CD4-positive, alpha-beta T cell treated with Interferon alpha-2 for 1 hour (primary cell): ENCODE measurements around the gene BABAM2.

Experiments used
- DNase-seq, 2 donors: peaks; one replicate each; pipeline ENCODE4 v3.0.0-alpha.2; 2020 to 2022

Gene BABAM2

DNA sequence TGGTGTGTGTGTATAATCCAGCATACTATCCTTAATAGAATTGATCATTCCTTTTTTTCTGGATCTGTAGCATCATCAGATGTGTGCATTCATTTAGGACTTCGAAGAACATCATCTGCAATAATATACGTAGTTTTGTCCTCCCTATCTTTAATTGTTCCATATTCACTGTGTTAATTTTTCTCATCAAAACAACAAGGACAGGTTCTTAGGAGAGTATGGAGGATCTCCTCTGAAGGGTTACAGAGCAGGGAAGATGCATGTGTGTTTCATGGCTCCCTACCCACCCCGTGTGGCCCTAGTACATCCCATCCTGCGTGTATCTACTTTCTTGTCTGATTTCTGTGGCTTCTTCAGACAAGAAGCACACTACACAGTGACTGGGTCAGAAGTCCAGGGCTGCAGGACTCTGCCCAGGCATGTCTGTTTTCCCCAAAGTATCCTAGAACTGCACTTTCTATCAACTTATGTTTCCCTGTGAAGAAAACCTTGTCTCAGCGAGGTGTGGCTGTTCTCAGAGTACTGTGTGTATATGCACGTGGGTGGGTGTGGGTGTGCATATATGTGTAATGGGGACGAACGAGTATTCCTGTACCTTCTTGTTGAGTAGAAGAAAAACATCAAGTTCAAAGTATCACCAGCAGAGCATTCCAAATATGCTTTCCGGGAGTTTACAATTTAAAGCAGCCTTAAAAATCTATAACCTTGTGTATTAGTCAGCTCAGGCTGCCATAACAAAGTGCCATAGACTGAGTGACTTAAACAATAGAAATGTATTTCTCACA is 281.8 kb downstream of the BABAM2 start:
- DNase-seq: no peak

DNA sequence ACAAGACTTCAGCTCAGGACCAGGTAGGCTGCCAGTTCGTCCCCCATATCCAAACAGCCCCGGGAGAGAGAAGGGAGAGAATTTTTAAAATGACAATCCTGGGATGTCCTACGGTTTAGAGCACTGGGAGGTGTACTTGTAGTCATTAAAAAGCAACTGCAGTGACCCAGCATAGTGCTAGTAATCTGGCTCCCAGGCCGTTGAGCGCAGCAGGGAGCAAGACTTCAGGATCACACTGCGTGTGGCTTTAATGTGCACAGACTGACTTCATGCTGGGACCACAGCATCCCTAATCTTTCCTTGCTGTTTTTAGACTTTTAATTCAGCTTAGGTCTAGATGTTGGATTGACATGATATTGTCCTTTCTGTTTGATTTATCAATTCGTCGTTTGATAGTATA is 282.8 kb downstream of the BABAM2 start:
- no peak for DNase-seq

DNA sequence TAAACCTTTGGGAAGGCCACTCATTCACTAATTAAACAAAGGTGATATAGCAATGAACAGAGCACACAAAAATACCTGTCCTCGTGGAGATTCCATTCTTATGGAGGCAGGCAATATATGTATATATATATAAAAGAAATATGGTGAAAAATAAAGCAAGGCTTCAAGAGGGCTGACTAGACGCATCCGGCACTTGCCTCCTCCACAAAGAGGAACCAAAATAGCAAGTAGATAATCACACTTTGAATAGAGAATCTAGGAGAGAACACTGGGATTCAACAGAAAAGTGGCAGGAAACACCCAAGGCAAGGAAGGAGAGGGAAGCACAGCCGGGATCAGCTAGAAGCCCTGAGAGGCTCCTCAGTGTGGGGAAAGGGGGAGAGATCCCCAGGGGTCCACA is 283.7 kb downstream of the BABAM2 start:
- DNase-seq: no peak

DNA sequence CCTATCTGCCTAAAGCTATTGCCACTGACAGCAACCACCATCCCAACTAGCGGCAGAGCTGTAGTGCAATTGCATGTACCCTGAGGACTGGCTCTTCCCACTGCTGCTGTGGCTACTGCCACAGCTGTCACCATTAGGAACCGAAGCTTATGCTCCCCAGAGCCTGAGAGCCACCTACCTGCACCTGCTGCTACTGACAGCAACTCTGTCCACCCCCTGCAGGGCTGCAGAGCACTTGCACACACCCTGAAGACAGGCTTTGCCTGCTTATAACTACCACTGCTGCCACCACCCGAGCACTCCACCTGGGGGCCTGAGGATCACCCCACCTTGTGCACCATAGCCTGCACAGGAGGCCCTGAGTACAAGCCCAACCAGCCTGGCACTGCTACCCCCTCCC is 284.5 kb downstream of the BABAM2 start:
- DNase-seq: no peak

DNA sequence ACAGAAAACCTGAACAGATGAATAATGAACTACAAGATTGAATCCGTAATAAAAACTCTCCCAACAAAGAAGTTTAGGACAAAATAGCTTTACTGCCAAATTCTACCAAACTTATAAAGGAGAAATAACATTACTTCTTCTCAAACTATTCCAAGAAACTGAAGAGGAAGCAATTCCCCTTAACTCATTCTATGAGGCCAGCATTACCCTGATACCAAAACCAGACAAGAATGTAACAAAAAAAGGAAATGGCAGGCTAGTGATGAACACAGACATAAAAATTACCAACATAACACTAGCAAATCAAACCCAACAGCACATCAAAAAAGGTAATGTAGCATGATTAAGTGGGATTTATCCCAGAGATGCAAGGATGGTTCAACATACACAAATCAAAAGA is 288.4 kb downstream of the BABAM2 start:
- DNase-seq: no peak

DNA sequence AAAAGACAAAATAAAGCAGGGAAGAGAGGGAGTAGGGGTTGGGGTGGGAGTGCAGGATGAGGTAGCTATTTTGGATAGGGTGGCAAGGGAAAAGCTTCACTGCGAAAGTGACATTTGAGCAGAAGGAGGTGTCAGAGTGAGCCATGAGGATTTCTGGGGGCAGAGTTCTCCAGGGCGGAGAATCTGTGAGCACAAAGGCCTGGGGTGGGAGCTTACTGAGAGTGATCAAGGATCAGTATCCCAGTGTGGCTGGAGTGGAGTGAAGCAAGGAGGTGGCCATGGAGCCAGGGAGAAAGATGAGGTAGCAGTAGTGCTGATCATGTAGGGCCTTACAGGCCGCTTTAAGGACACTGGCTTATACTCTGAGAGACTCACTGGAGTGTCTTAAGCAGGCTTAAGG is 291.3 kb downstream of the BABAM2 start:
- DNase-seq: no peak

DNA sequence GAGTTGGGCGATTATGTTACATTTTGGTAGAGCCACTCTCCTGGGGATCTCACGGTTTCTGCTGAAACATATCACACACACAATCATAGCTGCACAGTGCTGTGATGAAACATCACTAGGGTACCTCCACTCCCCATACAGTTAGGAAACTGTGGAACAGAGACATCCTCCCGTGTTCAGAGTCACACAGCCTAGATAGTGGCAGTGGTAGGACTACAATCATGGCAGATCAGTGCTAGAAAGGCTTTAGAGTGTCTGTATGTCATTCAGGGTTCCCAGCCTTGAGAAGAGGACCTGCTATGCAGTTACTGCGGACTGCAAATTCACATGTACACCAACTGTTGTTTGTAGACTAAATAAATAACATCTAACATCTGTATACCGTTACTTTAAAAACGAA is 291.8 kb downstream of the BABAM2 start:
- DNase-seq: no peak

DNA sequence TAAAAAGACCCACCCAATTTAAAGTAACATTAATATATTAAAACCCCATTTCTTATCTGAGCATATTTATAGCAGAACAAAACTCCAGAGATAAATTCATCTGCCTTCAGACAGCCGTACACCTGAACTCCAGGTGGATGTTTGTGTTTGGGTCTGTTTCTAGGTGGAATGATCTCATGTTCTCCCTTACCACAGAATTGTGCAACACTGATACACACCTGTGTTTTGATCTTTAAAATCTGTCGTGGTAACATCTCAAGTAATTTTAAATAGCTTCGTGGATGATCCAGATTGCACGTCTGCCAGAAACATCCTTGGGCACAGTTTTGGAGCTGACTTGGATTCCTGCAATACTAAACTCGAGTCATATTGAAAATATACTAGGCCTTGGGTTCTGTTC is 294.6 kb downstream of the BABAM2 start:
- no peak for DNase-seq

DNA sequence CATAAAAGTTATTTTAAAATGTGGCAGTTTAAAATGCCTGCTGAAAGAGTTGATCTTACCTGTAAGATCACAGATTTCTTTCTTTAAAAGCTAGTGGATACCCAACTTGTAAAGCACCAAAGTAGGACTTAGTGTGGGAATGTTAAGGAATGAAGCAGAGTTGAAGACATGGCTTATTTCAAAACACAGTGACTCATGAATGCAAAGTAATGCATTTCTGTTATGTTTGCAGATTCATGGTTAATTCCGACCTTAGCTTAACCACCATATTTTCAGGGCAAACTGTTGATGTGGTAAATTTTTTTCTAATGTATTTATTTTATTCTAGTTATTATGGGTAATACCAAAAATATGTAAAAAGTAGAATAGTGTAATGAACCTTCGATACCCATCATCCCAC is 295.4 kb downstream of the BABAM2 start:
- no peak for DNase-seq

DNA sequence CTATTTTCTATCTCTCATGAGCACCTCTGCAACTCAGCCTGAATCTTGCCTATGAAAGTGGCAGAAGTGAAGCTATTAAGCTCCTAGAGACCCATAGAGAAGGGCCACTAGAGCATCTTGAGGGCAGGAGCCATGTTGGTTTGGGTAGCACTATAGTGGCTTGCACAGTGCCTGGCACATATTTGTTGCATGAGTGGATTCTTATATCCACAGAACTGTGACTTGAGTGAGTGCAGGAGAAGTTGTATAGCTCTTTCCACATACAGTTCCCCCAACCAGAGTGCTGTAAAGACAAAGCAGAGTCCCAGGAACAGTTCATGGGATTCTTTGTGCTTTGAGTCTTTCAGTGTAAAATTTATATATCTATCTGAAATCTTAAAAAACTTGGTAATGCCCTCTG is 296.7 kb downstream of the BABAM2 start:
- no peak for DNase-seq

DNA sequence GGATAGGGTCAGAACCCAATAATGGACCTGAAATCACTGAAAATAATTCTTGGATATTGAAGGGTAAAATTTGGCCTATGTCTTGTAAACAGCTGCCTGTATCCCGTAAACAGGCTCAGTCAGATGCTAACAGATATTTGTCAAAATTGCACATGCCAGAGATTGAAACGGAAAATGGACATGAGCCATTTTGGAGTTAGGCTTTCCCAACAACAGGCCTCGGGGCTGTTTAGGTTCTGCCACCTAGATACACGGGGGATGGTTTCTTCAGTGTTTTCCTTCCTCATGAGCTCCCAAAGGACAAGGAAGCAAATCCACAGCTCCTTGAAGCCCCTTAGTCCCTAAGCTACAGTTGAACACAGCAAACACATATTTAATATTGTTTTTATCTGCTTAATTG is 297.9 kb downstream of the BABAM2 start:
- no peak for DNase-seq

DNA sequence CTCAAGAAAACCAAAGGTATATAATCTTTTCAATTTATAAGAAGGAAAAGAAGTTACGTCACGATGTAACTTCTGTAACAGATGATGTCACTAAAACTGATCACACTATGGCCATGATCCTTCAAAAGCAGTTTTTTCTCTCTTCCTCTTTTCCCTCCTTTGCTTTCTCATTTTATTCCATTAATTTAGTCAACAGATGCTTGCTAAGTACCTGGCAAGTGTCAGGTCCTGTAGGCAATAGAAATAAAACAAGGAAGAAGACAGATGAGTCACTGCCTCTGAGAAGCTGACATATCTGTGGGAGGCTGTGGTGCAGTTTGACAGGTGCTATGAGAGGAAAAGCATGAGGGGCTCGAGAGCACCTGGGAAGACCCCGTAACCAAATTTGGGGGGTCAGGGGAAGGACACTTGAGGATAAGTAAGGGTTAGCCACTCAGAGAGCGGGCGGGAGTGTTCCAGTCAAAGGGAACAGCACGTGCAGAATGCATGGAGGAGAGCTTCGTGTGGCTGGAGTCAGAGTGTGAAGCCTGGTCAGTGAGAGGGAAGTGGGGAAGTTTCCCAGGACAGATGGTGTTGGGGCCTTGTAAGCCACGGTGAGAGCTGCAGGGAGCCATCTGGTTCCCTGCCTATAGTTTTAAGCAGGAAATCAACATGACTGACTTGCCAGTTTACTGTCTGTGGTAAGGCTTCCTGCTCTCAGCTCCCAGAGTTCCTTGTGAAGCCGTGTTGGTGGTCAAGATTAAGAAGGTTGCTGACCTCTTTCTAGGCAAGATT is 303.3 kb downstream of the BABAM2 start:
- DNase-seq: no peak

DNA sequence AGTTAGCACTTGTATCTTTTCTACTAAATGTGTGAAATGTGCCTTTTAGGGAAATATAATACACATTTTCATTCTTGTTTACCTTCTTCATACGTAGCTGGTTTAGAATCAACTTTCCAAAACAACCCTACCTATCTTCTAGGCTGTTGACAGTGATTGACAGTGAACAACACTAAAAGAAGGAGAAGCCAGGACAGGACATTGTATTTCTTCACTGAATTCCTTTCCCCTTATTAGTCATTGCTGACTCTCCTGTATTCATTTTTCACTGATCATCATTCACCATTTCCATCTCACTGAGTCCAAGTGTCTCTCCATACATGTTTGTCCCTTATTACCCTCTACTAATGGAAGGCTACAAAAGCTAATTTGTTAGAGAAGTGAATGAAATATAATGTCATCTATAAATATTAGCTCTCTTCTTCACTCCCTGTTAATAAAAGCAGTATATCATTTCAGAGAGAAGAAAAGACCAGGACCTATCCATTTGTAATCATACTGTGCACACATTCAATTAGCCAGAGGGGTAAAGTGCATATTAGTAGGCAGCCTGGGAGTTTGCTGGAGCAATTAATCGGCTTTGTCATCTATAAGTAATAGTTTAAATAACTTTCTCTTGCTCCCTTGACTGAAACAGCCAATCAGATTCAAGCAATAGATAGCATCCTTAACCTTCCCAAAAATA is 309.6 kb downstream of the BABAM2 start:
- no peak for DNase-seq

DNA sequence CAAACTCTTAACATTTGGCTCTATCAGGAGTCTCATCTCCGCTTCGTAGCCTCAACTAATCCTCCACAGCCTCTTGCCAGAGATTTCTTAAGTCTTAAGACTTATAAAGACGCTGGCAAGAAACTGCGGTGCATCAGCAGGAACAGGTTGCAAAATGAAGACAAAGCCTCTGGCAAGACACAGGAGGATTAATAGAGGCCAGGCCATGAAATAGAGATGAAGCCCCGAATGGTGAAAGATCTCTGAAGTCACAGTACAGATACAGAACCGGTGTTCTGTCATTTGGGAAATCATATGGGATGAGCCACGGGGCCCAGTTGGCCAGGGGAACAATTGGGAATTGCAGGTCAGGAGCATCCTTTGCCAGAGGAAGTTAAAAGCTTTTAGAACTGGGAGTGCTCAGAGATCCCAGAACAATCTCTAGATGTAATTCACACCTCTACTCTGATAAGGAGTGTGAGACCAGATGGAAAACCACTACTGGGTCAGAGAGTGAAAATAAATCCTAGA is 311.2 kb downstream of the BABAM2 start:
- no peak for DNase-seq

DNA sequence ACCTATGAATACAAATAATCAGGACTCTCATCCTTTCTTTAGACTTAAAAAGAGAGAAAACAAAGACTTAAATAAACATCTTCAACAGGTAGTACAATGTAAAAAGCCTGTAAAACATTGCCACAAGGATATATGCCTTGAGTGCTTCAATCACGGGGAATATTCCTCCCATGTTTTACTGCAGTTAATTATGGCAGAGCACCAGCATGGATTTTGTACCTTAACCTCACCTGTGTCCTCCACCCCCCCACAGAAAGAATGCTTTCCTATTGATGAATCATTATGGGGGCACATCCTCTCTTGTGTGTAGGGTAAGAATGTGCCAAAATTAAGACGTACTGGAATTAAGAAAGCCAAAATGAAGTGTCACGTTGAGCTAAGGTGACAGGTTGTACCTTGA is 312.2 kb downstream of the BABAM2 start:
- no peak for DNase-seq

DNA sequence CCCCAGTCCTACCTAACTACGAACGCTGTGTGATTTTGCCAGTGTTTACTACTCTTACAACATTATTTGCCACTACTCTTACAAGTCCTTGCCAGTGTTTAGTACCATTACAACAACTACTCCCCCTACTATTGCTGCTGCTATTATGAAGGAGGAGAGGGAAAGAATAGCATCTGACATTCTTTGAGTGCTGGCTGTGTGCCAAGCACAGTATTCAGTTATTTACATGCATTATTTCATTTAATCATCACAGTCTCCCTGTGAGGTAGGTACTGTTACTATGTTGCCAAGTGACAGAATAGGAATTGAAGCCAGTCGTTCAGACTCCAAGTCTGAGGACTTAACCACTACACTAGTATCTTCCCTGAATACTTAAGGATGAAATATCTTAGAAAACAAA is 316.2 kb downstream of the BABAM2 start:
- no peak for DNase-seq

DNA sequence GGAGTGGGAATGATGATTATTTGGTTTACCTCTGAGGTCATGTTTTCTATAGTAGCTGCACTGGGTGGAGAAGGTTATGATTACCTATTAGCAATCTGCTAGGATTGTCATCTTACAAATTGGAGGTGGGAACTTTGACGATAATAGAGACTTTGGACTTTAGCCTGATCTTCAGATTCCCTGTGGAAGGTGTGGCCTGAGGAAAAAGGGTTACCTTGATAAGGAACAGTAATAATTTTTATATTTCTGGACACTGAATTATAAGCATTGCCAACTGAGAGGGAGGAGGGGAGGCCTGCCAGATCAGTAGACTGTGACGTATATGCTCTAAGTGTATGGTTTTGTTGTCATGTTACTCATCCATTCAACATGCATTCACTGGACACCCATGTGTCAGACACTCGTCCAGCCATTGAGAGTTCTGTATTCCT is 318.7 kb downstream of the BABAM2 start:
- no peak for DNase-seq

DNA sequence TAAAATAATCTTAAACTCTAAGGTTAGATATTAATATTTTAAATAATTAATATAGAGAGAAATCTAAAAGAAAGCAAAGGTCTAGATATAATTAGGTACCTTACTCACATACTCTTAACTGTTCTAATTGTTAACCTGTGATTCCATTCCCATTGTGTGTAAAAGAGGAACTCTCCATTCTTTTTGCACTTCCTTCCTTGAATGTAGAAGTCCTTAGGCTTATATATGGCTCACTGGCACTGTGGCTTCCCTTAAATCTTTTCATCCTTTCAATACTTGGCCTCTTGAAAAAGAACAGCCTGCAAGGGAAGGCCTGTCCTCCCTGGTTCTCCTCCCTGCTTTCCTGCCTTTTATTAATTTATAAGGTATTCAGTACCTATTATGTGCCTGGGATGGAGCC is 319.3 kb downstream of the BABAM2 start:
- no peak for DNase-seq

DNA sequence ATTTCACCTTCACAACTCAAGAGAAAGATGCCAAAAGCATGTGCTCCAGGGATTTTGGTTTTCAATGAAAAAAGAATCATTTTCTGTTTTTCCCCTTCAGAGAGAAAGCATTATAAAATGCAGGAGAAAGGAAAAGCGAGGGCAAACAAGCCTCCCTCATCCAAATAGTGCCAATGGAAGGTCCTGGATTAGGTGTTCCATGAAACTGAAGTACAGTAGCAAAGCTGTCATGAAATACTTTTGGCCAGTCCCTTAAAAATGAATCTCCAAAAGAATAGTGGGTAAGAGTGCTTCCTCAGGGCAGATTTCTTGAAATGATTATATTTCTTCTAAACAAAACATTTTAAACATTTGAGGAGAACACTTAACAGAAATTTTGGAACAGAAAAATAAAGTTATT is 320.0 kb downstream of the BABAM2 start:
- DNase-seq: no peak

DNA sequence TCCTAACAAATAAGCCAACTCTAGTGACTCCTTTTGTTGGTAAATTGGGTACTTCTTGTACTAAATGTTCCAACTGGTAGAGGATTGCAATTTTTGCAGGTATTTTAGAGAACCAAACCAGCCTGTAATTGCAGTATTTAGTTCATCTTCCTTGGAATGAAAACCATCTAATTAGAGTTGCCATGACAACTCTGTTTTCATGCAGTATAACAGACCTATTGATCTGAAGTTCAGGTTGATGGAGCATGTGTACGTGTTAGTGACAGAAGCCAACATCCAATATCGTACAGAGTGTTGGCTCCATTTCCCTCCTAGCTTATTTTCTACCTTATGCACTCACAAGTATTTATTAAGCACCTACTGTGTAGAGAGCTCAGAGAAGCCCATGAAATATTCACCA is 325.8 kb downstream of the BABAM2 start:
- DNase-seq: no peak

DNA sequence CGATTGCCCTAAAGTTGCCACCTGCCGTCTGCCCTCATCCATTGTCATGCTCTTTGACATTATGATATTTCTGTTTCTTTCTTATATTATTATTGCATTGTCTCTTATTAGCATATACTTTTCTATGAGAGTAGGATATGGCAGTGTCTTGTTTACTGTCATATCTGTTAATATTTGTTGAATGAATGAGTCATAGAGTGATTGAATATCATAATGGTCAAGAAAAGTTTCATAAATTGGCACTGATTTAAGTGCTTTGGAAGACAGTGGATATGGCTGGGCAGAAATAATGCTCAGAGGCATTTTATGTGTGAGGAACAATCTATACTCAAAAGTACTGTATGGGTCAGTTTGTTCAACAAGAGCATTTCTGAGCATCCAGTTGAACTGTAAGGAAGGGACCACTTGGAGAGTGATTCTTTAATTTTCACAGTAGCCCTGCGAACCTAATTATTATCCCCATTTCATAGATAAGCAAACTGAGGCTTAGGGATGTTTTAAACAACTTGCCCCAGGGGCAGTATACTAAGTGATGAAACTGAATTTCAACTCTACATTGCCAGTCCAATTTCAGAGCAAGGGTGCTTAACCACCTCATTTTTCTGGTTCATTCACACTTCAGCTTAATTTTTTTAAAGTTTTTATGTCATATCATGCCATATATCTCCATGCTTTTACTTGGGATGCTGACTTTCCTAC is 326.7 kb downstream of the BABAM2 start:
- no peak for DNase-seq

DNA sequence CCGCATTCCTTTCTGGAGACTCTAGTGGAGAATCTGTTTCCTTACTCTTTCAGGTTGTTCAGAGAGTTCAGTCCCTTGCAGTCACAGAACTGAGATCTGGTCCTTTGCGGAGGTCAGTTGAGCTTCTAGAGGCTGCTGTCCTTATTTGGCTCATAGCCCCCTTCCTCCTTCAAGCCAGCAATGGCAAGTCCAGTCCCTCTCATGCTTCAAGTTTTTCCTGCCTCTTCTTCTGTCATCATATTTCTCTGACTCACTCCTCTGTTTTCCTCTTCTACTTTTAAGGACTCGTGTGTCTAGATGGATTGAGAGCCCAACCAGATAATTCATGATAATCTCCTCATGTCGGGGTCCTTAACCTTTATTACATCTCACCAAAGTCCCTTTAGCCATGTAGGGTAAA is 328.6 kb downstream of the BABAM2 start:
- DNase-seq: no peak

DNA sequence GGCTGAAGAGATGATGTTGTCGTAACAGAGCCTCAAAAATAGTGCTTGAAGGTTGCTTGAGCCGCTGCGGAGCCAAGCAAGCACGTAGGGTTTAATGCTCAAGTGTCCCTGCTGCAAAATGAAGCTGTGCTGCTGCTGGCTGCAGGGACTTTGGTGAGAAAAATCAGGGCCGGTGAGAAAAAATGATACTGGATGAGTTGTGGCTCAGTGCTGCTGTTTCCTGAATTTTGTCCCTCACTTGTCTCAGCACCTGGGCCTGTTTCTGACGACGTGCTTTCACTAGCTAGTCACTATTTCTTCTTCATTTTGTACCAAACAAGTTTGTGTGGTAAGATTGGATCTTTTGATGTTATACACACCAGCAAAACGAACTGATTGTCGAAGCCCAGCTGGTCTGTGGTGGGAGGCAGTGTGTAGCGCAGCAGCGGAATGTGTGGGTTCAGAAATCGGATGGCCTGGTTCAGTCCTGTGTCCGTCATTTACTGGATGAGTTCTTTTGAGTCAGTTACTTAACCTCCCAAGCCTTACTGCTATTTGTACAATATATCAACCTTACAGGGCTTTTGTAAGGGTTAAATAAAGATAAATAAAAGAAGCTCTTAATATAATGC is 329.3 kb downstream of the BABAM2 start:
- DNase-seq: no peak
